ENCODE results near the gene MACROH2A1.

Gene MACROH2A1

GRCh38 chr5:135329913-135330797 lies 68.9 kb downstream of the MACROH2A1 start:
- DNase-seq: no peak

GRCh38 chr5:135329066-135329912 lies 69.7 kb downstream of the MACROH2A1 start:
- DNase-seq: no peak

GRCh38 chr5:135328128-135328687 lies 70.8 kb downstream of the MACROH2A1 start:
- no peak for DNase-seq

- no peak for DNase-seq
Measured at GRCh38 chr5:135327429-135328127, 71.5 kb downstream of the MACROH2A1 start.

GRCh38 chr5:135326296-135327254 lies 72.5 kb downstream of the MACROH2A1 start:
- DNase-seq: no peak

- DNase-seq: no peak
Measured at GRCh38 chr5:135324897-135325650, 74.0 kb downstream of the MACROH2A1 start.

- no peak for DNase-seq
Measured at GRCh38 chr5:135324160-135324559, 74.9 kb downstream of the MACROH2A1 start.

GRCh38 chr5:135323701-135324132 lies 75.3 kb downstream of the MACROH2A1 start:
- DNase-seq: no peak

- no peak for DNase-seq
Measured at GRCh38 chr5:135323227-135323626, 75.8 kb downstream of the MACROH2A1 start.

- no peak for DNase-seq
Measured at GRCh38 chr5:135322744-135323143, 76.3 kb downstream of the MACROH2A1 start.

GRCh38 chr5:135322271-135322670 lies 76.8 kb downstream of the MACROH2A1 start:
- DNase-seq: no peak

GRCh38 chr5:135320718-135321484 lies 78.1 kb downstream of the MACROH2A1 start:
- DNase-seq: no peak

- no peak for DNase-seq
Measured at GRCh38 chr5:135319928-135320606, 79.0 kb downstream of the MACROH2A1 start.

- no peak for DNase-seq
Measured at GRCh38 chr5:135319458-135319857, 79.6 kb downstream of the MACROH2A1 start.

- DNase-seq: no peak
Measured at GRCh38 chr5:135318924-135319323, 80.1 kb downstream of the MACROH2A1 start.

- DNase-seq: no peak
Measured at GRCh38 chr5:135318037-135318436, 81.0 kb downstream of the MACROH2A1 start.

GRCh38 chr5:135317286-135317685 lies 81.7 kb downstream of the MACROH2A1 start:
- no peak for DNase-seq

GRCh38 chr5:135315386-135315785 lies 83.6 kb downstream of the MACROH2A1 start:
- DNase-seq: no peak

GRCh38 chr5:135313946-135314345 lies 85.1 kb downstream of the MACROH2A1 start:
- DNase-seq: no peak
